Left lung (tissue), 10 donors: ENCODE results near the gene PDGFRB. TPM values are rescaled to one million over a fixed set of nuclear protein-coding genes. Genes with fewer than 3 reads are reported as not detected.
A peak's percentile ranks its signal among the peaks of the same experiment; 100 is the strongest.

Experiments
- ATAC-seq: fragments of 200-7000 bp; cut with Tn5 transposase; one replicate; pipeline ENCODE4 v1.9.1; 2020; ENCODE audit warnings: moderate library complexity
- DNase-seq, 4 donors: peaks; one replicate each; pipeline ENCODE4 v3.0.0-alpha.2; 2013 to 2020
- H3K27ac ChIP-seq, 2 donors: fragments of 200-600 bp; sonication (generic) in 1 of 2; one replicate each; pipeline versions ENCODE4 v1.5.0 to v1.8.0; 2020 to 2021
- H3K27me3 ChIP-seq, 2 donors: fragments of 200-600 bp; sonication (generic) in 1 of 2; one replicate each; pipeline versions ENCODE4 v1.5.0 to v1.8.0; 2020 to 2021
- H3K36me3 ChIP-seq, 2 donors: fragments of 200-600 bp; sonication (generic) in 1 of 2; one replicate each; pipeline versions ENCODE4 v1.5.0 to v1.8.0; 2020 to 2021
- H3K4me1 ChIP-seq, 2 donors: fragments of 200-600 bp; one replicate each; pipeline ENCODE4 v1.8.0; 2021
- H3K4me3 ChIP-seq, 2 donors: fragments of 200-600 bp; sonication (generic) in 1 of 2; one replicate each; pipeline versions ENCODE4 v1.5.0 to v1.8.0; 2020 to 2021; ENCODE audit warnings: mild to moderate bottlenecking in 1 of 2
- H3K9me3 ChIP-seq, 2 donors: fragments of 200-600 bp; sonication (generic) in 1 of 2; one replicate each; pipeline versions ENCODE4 v1.5.0 to v1.8.0; 2020 to 2021
- intact Hi-C, 2 donors: fragments of 100-400 bp; cut with DNase I; formaldehyde crosslinking; loops; one replicate each; pipeline versions ENCODE4 v1.11.2 to v1.14.2; 2022
- polyA plus RNA-seq, 6 donors: library from polyadenylated mRNA; unstranded; fragments of 120-200 nt; gene quantifications; one replicate each; pipeline ENCODE4 v1.2.1, GENCODE V29; 2013; ENCODE audit not compliant: insufficient read length in 6 of 6
- total RNA-seq, 2 donors: library from RNA; stranded (reverse); fragmentation: NEBNext Ultra II Directional; extraction: Animal tissue kit (Norgen Biotek cat#: 25700); gene quantifications; one replicate each; pipeline ENCODE4 v1.2.1, GENCODE V29; 2021
- TF ChIP-seq, protein P1 (sequence below), 2 donors: fragments of 200-600 bp; sonication (generic) in 1 of 2; IDR thresholded peaks; one replicate each; pipeline versions ENCODE4 v1.5.0 to v1.8.0; 2021; ENCODE audit warnings: antibody characterized with exemption in 2 of 2
- donor health status: DM: no; HTN: yes; CAD: no.
- donor health status: DM: no; HTN: no; CAD: no.

Gene PDGFRB
- total and polyA plus RNA-seq, 8 donors = 129 to 227 (median 214) TPM

- Histone ChIP-seq H3K36me3 (no peaks in the 10 kb centered on the region), H3K4me1 (peaks cover 8 to 18% of the 10 kb centered on the region in 2 donors), H3K27ac (peak overlapping the region in 1 of 2 donors; percentile 76), H3K27me3 (no peaks in the 10 kb centered on the region), H3K9me3 (no peaks in the 10 kb centered on the region), H3K4me3 (no peak overlapping the region)
- ATAC-seq (no peak), DNase-seq (no peak)
- TF ChIP-seq, protein P1, sequence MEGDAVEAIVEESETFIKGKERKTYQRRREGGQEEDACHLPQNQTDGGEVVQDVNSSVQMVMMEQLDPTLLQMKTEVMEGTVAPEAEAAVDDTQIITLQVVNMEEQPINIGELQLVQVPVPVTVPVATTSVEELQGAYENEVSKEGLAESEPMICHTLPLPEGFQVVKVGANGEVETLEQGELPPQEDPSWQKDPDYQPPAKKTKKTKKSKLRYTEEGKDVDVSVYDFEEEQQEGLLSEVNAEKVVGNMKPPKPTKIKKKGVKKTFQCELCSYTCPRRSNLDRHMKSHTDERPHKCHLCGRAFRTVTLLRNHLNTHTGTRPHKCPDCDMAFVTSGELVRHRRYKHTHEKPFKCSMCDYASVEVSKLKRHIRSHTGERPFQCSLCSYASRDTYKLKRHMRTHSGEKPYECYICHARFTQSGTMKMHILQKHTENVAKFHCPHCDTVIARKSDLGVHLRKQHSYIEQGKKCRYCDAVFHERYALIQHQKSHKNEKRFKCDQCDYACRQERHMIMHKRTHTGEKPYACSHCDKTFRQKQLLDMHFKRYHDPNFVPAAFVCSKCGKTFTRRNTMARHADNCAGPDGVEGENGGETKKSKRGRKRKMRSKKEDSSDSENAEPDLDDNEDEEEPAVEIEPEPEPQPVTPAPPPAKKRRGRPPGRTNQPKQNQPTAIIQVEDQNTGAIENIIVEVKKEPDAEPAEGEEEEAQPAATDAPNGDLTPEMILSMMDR (IDR thresholded peaks at IDR 0.05) = no peak
- intact Hi-C loops = no loop called here
Measured at GRCh38 chr5:150137168-150137957, 18.3 kb downstream of the PDGFRB start.

DNA sequence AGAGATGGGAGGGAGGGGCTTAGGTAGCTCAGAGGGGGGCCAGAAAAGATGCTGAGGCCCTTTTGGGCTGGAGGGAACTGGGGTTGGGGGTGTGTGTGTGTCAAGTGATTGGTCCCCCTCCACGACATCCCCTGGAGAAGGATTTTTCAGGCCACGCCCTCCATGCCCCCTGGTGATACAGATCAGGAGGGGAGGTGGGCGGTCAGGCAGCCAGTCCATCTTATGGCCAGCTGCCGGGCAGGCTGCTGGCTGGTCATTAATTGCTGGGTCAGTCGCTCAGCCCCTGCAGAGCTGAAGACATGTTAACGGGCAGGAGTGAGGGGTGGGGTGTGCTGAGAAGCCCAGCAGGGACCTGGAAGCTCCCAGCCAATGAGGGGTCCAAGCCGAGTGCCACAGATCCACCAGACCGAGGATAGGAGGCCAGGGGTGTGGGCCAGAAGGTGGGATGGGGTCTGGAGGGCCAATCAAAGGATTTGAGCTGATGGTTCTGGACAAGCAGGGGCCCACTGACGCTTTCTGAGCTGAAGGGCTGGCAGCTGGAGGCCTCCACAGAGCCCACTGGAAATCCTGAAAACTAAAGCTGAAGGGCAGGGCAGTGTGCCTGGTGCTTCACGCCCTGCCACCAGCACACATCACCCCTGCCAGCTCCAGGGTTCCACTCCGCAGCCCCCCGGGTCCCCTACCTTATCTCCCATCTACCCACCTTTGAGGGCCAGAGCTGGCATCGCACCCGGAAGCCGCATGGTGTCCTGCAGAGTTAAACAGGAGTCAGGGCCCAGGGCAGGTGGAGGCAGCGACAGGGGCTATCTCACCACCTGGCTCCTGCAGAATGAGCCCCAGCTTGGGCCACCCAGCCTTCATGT lies 19.1 kb downstream of the PDGFRB start:
- Histone ChIP-seq H3K4me3 (no peak overlapping the region), H3K9me3 (no peaks in the 10 kb centered on the region), H3K36me3 (no peaks in the 10 kb centered on the region), H3K4me1 (peaks cover 4 to 17% of the 10 kb centered on the region in 2 donors), H3K27me3 (no peaks in the 10 kb centered on the region), H3K27ac (no peak overlapping the region)
- DNase-seq (no peak), ATAC-seq (no peak)
- TF ChIP-seq, protein P1 (IDR thresholded peaks at IDR 0.05) = no peak
- intact Hi-C loops = no loop called here

DNA sequence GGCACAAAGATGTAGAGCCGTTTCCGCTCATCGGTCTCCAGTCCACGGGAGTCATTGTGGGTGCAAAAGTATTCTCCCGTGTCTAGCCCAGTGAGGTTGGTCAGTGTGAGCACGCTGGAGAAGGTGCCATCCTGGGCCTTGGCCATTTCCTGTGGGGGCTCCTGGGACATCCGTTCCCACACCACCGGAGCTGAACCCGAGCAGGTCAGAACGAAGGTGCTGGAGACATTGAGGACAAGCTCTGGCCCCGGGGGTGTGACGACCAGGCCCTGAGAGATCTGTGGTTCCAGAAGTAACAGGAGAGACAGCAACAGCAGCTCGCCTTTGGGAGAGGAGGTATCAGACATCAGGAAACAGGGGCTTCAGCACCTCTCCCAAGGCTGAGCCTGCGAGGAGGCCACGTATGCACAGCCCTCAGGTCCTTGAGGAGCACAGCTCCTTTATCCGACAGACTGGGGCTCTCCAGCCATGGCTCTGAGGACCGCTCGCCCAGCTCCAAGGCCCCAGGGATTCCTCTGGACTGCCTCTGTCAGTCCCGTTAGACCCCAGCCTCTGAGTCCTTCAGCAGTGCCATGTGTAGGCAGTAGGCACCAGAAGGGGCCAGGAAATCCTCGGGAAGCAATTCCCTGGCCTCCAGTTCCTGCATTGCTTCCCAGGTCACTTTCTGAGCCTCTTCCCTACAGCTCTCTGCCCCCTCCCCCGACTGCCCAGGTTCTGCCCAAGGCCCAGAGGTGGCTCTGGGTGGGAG lies 19.9 kb downstream of the PDGFRB start:
- intact Hi-C loops = no loop called here
- ATAC-seq = no peak
- Histone ChIP-seq H3K27me3 (no peaks in the 10 kb centered on the region), H3K4me3 (no peak overlapping the region), H3K4me1 (peaks cover 4 to 10% of the 10 kb centered on the region in 2 donors), H3K36me3 (no peaks in the 10 kb centered on the region), H3K27ac (peak overlapping the region in 1 of 2 donors; percentile 7), H3K9me3 (no peaks in the 10 kb centered on the region)
- TF ChIP-seq, protein P1 (IDR thresholded peaks at IDR 0.05) = no peak
- no peak for DNase-seq

DNA sequence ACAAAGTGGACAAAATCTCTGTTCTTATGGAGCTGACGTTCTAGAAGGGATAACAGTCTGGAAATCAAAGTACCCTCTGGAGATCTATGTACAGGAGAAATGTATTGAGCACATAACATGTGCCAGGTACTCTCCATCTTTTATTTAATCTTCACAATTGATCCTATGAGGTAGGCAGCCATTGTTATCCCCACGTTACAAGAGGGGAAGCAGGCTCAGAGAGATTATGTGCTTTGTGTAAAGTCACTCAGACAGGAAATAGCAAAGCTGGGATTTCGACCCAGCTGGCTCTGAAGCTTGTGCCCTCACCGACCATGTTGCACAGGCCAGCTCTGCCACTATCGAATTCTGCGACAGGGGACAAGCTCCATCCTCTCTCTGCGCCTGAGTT lies 21.5 kb downstream of the PDGFRB start:
- TF ChIP-seq, protein P1 (IDR thresholded peaks at IDR 0.05) = no peak
- no peaks in the 10 kb centered on the region for H3K9me3 ChIP-seq
- ATAC-seq (no peak), DNase-seq (no peak)
- intact Hi-C loops = no loop called here
- no peaks in the 10 kb centered on the region for H3K36me3 ChIP-seq
- peaks cover 12 to 16% of the 10 kb centered on the region in 2 donors for H3K4me1 ChIP-seq
- H3K27me3 ChIP-seq = no peaks in the 10 kb centered on the region
- H3K4me3 ChIP-seq = no peak overlapping the region
- H3K27ac ChIP-seq = peak overlapping the region in 1 of 2 donors; percentile 3
